Measurements from ENCODE around the gene TSPAN3. TPM values are rescaled to one million over a fixed set of nuclear protein-coding genes. Genes with fewer than 3 reads are reported as not detected.

The TSPAN3 gene
- 170 and 172 TPM in 2 replicates for total RNA-seq

DNA sequence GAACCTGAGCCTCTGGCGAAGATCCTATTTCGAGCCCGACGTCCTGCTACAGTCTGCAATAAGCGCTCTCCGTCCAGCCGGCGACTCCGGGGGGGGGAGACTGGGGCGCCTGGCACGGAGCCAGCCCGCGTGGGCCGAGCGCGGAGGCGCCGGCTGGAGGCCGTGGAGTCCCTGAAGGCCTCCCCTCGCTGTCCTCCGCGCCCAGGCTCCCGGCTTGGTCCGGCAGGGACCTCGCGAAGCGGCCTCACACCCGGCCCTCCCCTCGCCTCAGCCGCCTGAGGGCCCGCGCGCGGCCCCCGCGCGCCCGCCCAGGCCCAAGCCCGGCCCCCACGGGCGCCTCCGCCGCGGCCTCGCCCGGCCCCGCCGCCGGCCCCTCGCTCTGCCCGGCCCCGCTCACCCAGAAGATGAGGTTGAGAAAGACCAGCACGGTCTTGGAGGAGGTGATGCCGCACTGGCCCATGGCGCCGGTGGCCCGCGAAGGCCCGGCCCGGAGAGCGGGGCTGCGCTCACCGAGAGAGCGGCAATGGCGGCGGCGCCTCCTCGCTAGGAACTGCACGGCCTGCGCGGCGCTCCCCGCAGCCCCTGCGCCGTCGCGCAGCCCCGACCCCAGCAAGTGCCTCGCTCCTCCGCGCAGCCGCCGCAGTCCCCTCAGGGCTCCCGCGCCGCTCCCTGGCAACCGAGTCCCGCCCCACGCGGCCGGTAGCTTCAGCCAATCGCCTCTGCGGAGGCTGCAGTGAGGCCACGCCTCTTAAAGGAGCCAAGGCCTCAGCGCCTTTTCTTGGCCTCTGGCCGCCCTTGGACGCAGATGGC lies at the start of gene TSPAN3:
TSPAN3 (minus strand) TSS at position 615 of the 810 bp plus-strand sequence; CDS start at position 460, 155 bp downstream.

DNA sequence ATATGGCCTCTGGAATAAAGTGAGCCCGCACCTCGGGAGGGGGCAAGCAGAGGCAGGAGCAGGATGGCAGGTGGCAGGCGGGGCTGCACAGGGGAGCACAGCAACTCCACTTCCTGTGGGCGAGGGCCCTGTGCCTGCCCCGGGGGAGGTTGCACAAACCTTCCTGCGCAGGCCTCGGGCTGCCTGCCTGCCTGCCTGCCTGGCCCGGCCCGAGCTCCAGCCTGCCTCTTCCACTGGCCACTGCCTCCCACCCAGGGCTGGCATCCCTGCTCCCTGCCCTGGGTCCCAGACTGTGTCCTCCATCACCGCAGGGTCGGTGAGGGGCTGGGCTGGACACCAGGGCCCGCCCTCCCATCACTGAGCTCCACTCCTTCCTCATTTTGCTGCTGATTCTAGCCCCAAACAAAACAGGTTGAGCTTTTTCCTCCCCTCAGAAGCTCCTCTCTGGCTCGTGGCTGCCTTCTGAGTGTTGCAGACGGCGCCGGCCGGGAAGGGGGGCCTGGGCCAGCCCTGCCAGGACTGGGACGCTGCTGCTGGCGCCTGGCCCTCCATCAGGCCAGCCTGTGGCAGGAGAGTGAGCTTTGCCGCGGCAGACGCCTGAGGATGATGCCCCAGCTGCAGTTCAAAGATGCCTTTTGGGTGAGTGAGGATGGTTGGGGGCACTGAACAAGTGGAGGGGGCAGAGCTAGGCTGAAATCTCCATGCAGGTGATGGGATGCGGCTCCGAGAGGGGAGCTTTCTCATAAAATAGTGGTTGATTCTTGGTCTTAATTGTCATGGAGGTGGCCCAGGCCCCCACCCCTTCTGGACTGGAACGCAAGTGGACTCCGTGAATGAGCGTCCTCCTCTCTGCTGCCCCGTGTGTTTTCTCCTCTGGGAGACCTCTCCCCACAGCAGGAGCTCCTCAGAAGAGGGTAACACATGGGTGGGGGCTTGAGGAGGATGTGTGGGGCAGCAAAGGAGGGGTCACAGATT lies 75.7 kb downstream of the TSPAN3 start, which contains the start of gene PSTPIP1:
PSTPIP1 (plus strand) TSS at position 156 of the 975 bp plus-strand sequence; CDS start at position 604, 448 bp downstream.

Other genes with a start within 250 kb of the TSPAN3 start
- gene SCAPER, start 165.8 kb downstream of the TSPAN3 start, total RNA-seq = 4.7 and 6.9 TPM in 2 replicates
- 25.9 and 38.3 TPM in 2 replicates for gene RCN2, start 139.4 kb downstream of the TSPAN3 start, total RNA-seq
- 0.32 TPM in 1 of 2 replicates, not detected in the other for gene PSTPIP1, start 76.0 kb downstream of the TSPAN3 start, total RNA-seq